CD4-positive, alpha-beta memory T cell (primary cell): Measurements from ENCODE around the gene MAPK8IP3. TPM values are rescaled to one million over a fixed set of nuclear protein-coding genes. Genes with fewer than 3 reads are reported as not detected.
"Not testable (repeated sequence)": the region's sequence is repeated elsewhere in the genome, so short reads cannot be mapped to it uniquely, and the experiment has no call there.

Source experiments
- CTCF ChIA-PET: fragments of 350-600 bp; sonication (Branson Sonifier 250); formaldehyde crosslinking; loops from one replicate; lab custom pipeline; 2021; ENCODE audit warnings: inconsistent platforms; ENCODE audit not compliant: partially characterized antibody; lab: Charles Lee
- POLR2A ChIA-PET: fragments of 350-600 bp; sonication (Branson Sonifier 250); formaldehyde crosslinking; loops from one replicate; lab custom pipeline; 2021; ENCODE audit not compliant: partially characterized antibody; lab: Charles Lee
- DNase-seq, 5 donors: peaks; one replicate each; pipeline versions ENCODE4 v3.0.0 to v3.0.0-alpha.2; 2020 to 2022; ENCODE audit warnings: mixed read lengths in 1 of 5
- H3K27ac ChIP-seq: one replicate; pipeline ENCODE4 v1.7.0; 2013; ENCODE audit warnings: low read depth, low read length
- H3K27me3 ChIP-seq: 2 replicates; pipeline ENCODE4 v1.7.0; 2013; ENCODE audit warnings: mild to moderate bottlenecking, low read length, moderate library complexity; ENCODE audit not compliant: insufficient read depth
- H3K36me3 ChIP-seq: 2 replicates; pipeline ENCODE4 v1.7.0; 2013; ENCODE audit warnings: mild to moderate bottlenecking, low read length, moderate library complexity; ENCODE audit not compliant: insufficient read depth
- H3K4me1 ChIP-seq: 2 replicates; pipeline ENCODE4 v1.7.0; 2013; ENCODE audit warnings: mild to moderate bottlenecking, low read length, moderate library complexity; ENCODE audit not compliant: insufficient read depth
- H3K4me3 ChIP-seq, 2 donors: one replicate each; pipeline ENCODE4 v1.7.0; 2013; ENCODE audit warnings: low read length in 2 of 2, mild to moderate bottlenecking in 1 of 2
- H3K9me3 ChIP-seq, 2 donors: one replicate each; pipeline ENCODE4 v1.7.0; 2013; ENCODE audit warnings: low read length in 2 of 2, control low read depth in 1 of 2; ENCODE audit not compliant: control insufficient read depth in 1 of 2
- H3K27ac Mint-ChIP-seq, 7 donors: one replicate each; pipeline ENCODE4 v1.8.0; 2020 to 2021; ENCODE audit warnings: mixed read lengths in 7 of 7, mild to moderate bottlenecking in 6 of 7, inconsistent platforms in 3 of 7, moderate library complexity in 3 of 7
- H3K27me3 Mint-ChIP-seq, 2 donors: one replicate each; pipeline ENCODE4 v1.8.0; 2020 to 2021; ENCODE audit warnings: mixed read lengths in 2 of 2
- H3K36me3 Mint-ChIP-seq, 2 donors: one replicate each; pipeline ENCODE4 v1.8.0; 2020 to 2021; ENCODE audit warnings: mixed read lengths in 2 of 2, inconsistent platforms in 1 of 2, mild to moderate bottlenecking in 1 of 2
- H3K4me1 Mint-ChIP-seq, 4 donors: one replicate each; pipeline ENCODE4 v1.8.0; 2020 to 2021; ENCODE audit warnings: mixed read lengths in 4 of 4, mild to moderate bottlenecking in 1 of 4
- H3K4me3 Mint-ChIP-seq, 8 donors: one replicate each; pipeline ENCODE4 v1.8.0; 2020 to 2021; ENCODE audit warnings: mixed read lengths in 8 of 8, mild to moderate bottlenecking in 7 of 8, moderate library complexity in 6 of 8, inconsistent platforms in 3 of 8
- H3K9me3 Mint-ChIP-seq, 8 donors: one replicate each; pipeline ENCODE4 v1.8.0; 2020 to 2021; ENCODE audit warnings: mixed read lengths in 8 of 8, mild to moderate bottlenecking in 5 of 8, inconsistent platforms in 3 of 8, moderate library complexity in 1 of 8
- intact Hi-C: fragments of 100-400 bp; cut with micrococcal nuclease; formaldehyde crosslinking; loops from one replicate; pipeline ENCODE4 v1.15.1; 2023
- polyA plus RNA-seq, 2 donors: library from polyadenylated mRNA; unstranded; fragments of 300-500 nt; fragmentation: Illumina TruSeq; gene quantifications; one replicate each; pipeline ENCODE4 v1.2.3, GENCODE V29; 2021
- total RNA-seq, 2 experiments: library from RNA; stranded (reverse); gene quantifications; one replicate each; pipeline ENCODE4 v1.2.3, GENCODE V29; 2021

MAPK8IP3 gene
- total and polyA plus RNA-seq, 4 experiments from 2014 or later = 0.86 to 248 (median 121) TPM

DNA sequence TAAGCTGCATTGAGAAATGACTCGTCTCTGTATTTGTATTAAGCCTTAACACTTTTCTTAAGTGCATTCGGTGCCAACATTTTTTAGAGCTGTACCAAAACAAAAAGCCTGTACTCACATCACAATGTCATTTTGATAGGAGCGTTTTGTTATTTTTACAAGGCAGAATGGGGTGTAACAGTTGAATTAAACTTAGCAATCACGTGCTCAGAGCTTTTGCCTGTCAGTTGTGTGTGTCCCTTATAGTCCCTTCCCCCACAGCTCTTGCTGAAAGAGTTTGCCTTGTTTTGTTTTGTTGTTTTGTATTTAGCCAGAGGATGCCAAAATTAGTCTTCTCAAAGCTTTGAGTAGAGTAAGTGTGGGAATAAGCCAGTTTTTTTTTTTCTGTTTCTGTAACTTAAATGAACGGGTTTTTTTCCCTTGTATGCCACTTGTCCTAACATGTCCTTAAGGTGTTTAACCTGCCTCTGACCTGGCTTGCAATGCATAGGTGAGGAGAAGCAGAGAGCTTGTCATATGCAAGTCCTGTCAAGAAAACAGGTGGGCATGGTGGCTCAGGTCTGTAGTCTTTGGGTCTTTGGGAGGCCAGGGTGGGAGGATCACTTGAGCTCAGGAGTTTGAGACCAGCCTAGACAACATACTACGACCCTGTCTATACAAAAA lies 4.6 kb upstream of the MAPK8IP3 start:
- no peaks in the 10 kb centered on the region for H3K27me3 ChIP-seq
- peaks cover 9% of the 10 kb centered on the region for H3K4me1 ChIP-seq
- no peak overlapping the region for H3K27ac ChIP-seq
- Mint-ChIP-seq H3K36me3 (peaks cover 28 to 45% of the 10 kb centered on the region in 2 donors), H3K27me3 (no peaks in the 10 kb centered on the region), H3K27ac (peak overlapping the region in 2 of 7 donors; percentile 55 to 64), H3K4me3 (no peak overlapping the region), H3K9me3 (no peaks in the 10 kb centered on the region), H3K4me1 (peaks cover 0 to 16% (median 5%) of the 10 kb centered on the region in 4 donors)
- no peaks in the 10 kb centered on the region for H3K9me3 ChIP-seq
- CTCF ChIA-PET = interaction anchor here (1.6 kb wide), 1 partner anchor 10 kb away, joined by 6 read pairs; no protein-coding TSS in a partner anchor
- DNase-seq = no peak
- H3K4me3 ChIP-seq = no peak overlapping the region
- intact Hi-C loops = loop anchor here (10.0 kb wide), 1 partner anchor 207 kb away; the partner anchor contains the start of gene TELO2
- peaks cover 8% of the 10 kb centered on the region for H3K36me3 ChIP-seq
- POLR2A ChIA-PET = interaction anchor here (1.1 to 1.2 kb wide), 2 partner anchors 23 to 392 kb away, joined by 3 to 6 read pairs; partner anchors contain the start of gene JPT2

DNA sequence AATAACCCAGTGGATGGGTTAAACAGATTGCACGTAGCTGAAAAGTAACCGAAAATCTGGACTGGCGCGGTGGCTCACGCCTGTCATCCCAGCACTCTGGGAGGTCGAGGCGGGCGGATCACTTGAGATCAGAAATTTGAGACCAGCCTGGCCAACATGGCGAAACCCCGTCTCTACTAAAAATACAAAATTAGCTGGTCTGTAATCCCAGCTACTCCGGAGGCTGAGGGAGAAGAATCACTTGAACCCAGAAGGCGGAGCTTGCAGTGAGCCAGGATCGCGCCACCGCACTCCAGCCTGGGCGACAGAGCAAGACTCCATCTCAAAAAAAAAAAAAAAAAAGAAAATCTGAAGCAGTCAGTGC lies 689 bp upstream of the MAPK8IP3 start:
- peak overlapping the region; percentile 88 for H3K27ac ChIP-seq
- H3K27me3 Mint-ChIP-seq, DNase-seq, H3K36me3 ChIP-seq, H3K9me3 Mint-ChIP-seq, H3K27me3 ChIP-seq, H3K9me3 ChIP-seq: not testable (repeated sequence)
- peak overlapping the region; percentile 90 to 100 (median 99) for H3K4me3 Mint-ChIP-seq
- POLR2A ChIA-PET = interaction anchor here (0.6 to 4.3 kb wide), 28 partner anchors 7 to 1442 kb away, joined by 3 to 75 read pairs (median 4); partner anchors contain the start of genes CRAMP1, E4F1, EME2 and FAHD1
- peaks cover 16 to 46% (median 29%) of the 10 kb centered on the region in 4 donors for H3K4me1 Mint-ChIP-seq
- H3K27ac Mint-ChIP-seq = peak overlapping the region; percentile 95 to 100 (median 99)
- CTCF ChIA-PET = interaction anchor here (0.6 to 2.1 kb wide), 13 partner anchors 7 to 400 kb away, joined by 3 to 23 read pairs (median 3); partner anchors contain the start of genes JPT2, NUBP2, SPSB3 and UQCC4
- peaks cover 40% of the 10 kb centered on the region for H3K4me1 ChIP-seq
- peak overlapping the region; percentile 68 to 99 for H3K4me3 ChIP-seq
- H3K36me3 Mint-ChIP-seq = peaks cover 11 to 20% of the 10 kb centered on the region in 2 donors
- intact Hi-C loops = loop anchor here (2.0 to 10.0 kb wide), 3 partner anchors 93 to 211 kb away; partner anchors contain the start of genes CRAMP1, IFT140 and TELO2

DNA sequence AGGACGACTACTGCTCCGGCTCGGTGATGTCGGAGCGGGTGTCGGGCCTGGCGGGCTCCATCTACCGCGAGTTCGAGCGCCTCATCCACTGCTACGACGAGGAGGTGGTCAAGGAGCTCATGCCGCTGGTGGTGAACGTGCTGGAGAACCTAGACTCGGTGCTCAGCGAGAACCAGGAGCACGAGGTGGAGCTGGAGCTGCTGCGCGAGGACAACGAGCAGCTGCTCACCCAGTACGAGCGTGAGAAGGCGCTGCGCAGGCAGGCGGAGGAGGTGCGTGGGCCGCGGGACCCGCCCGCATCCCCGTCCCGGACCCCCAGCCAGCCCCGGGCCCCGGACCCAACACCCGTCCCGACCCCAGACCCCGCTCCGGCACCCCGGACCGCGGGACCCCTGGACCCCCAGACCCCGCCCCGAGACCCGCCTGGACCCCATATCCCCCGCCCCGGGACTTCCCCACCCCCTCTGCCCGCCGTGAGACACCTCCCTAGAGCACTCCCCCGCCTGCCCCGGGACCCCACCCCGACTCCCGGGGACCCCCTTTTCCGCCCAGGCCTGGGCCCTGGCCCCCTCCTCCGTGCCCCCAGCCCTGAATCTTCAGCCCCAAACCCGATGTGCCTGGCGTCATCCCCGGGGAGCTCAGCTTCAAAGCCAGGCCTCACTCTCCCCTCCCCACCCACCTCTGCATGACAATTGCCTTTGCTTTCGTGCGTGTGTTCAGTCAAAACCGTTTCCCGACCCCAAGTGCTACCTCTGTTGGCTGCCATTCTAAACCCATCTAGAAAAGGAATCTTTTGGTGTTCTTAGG lies 594 bp downstream of the MAPK8IP3 start:
- peak; percentile 36 to 70 (median 40) for DNase-seq
- no peaks in the 10 kb centered on the region for H3K9me3 Mint-ChIP-seq
- ChIA-PET CTCF (interaction anchor here (0.7 to 2.1 kb wide), 14 partner anchors 9 to 343 kb away, joined by 3 to 23 read pairs (median 4); partner anchors contain the start of genes CRAMP1, IFT140, JPT2 and NUBP2), POLR2A (interaction anchor here (0.7 to 4.3 kb wide), 28 partner anchors 11 to 1069 kb away, joined by 3 to 75 read pairs (median 5); partner anchors contain the start of genes CRAMP1, EME2, FAHD1 and HAGH)
- intact Hi-C loops = loop anchor here (1.0 to 10.0 kb wide), 7 partner anchors 28 to 286 kb away; partner anchors contain the start of genes FAHD1, HAGH, JPT2 and NME3
- H3K27ac Mint-ChIP-seq = peak overlapping the region; percentile 90 to 98 (median 93)
- H3K4me1 Mint-ChIP-seq = peaks cover 17 to 46% (median 31%) of the 10 kb centered on the region in 4 donors
- Histone ChIP-seq H3K27me3 (no peaks in the 10 kb centered on the region), H3K36me3 (no peaks in the 10 kb centered on the region), H3K9me3 (no peaks in the 10 kb centered on the region), H3K27ac (peak overlapping the region; percentile 88), H3K4me3 (peak overlapping the region; percentile 81 to 99), H3K4me1 (peaks cover 40% of the 10 kb centered on the region)
- H3K27me3 Mint-ChIP-seq = no peaks in the 10 kb centered on the region
- H3K4me3 Mint-ChIP-seq = peak overlapping the region; percentile 90 to 100 (median 93)
- H3K36me3 Mint-ChIP-seq = peaks cover 5 to 19% of the 10 kb centered on the region in 2 donors

DNA sequence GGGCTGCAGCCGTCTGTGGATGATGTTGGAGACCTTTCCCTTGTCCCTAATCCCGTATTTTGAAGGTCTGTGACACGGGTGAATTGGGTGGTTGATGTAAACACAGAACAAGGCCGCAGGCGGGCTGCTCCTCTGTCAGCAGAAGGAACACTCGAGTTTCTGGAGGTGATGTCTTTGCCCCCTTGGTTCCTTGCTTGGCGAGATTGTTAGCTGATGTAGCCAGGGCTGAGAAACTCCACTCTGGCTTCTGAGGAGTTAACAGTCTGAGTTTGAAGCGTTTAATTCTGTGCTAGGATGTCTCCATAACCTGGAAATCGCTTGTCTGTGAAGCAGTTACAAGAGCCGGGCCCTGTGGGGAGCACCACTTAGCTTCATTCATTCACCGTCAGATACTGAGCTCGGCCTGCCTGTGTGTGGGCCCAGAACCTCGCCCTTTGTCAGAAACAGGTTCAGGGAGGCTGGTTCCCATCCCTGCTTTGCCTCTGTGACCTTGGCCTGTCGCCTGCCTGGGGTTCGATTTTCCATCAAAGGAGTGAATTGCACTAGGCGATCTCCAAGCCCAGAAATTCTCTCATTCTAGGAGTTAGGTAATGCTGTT lies 1.3 kb downstream of the MAPK8IP3 start:
- Histone ChIP-seq H3K4me1 (peaks cover 40% of the 10 kb centered on the region), H3K36me3 (no peaks in the 10 kb centered on the region), H3K9me3 (no peaks in the 10 kb centered on the region), H3K27me3 (no peaks in the 10 kb centered on the region), H3K27ac (peak overlapping the region; percentile 88), H3K4me3 (peak overlapping the region; percentile 52 to 99)
- peaks cover 18 to 46% (median 31%) of the 10 kb centered on the region in 4 donors for H3K4me1 Mint-ChIP-seq
- H3K36me3 Mint-ChIP-seq = peaks cover under 1 to 16% of the 10 kb centered on the region in 2 donors
- intact Hi-C loops = loop anchor here (2.0 to 10.0 kb wide), 5 partner anchors 64 to 286 kb away; partner anchors contain the start of genes FAHD1, HAGH, NME3 and TELO2
- peak overlapping the region; percentile 69 to 92 (median 88) for H3K4me3 Mint-ChIP-seq
- CTCF ChIA-PET = interaction anchor here (1.3 to 1.5 kb wide), 3 partner anchors 10 to 344 kb away, joined by 4 to 6 read pairs (median 4); no protein-coding TSS in a partner anchor
- H3K27ac Mint-ChIP-seq = peak overlapping the region; percentile 78 to 95 (median 92)
- no peaks in the 10 kb centered on the region for H3K27me3 Mint-ChIP-seq
- no peaks in the 10 kb centered on the region for H3K9me3 Mint-ChIP-seq
- DNase-seq = peak in 2 of 5 donors; percentile 8 to 24
- POLR2A ChIA-PET = interaction anchor here (0.7 to 4.3 kb wide), 8 partner anchors 22 to 398 kb away, joined by 3 to 75 read pairs (median 11); partner anchors contain the start of genes EME2, JPT2, MRPS34 and NME3

DNA sequence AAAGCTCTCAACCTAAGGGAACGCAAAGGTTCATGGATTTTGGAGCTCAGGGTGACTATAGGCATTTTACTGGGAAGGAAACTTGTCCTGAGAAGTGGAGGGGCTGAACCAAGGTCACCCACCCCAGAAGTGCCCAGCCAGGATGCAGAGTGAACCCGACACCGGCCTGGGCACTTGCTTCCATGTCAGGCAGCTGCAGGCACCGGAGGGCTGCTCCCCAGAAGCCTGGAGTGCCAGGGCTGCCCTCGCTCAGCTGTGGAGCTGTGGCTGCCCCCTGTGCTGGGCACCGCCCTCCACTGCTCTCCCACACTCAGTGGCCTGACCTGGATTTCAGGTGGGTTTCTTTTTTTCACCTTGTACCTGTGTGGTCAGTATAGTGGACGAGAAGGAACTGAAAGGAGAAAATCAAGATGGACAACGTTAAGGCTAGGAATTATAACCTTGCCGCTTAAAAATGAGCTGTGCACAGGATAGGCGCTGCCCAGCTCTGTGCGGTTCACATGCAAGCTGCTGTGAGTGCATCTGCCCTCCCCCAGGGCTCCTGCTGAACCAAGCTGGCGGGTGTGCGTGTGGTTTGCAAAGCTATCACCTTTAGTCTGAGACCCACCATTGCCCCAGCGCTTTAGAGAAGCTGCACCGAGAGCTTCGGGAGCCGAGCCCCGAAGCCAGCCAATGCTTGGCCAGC lies 2.2 kb downstream of the MAPK8IP3 start:
- ChIA-PET POLR2A (interaction anchor here (0.6 to 4.3 kb wide), 9 partner anchors 11 to 399 kb away, joined by 3 to 75 read pairs (median 5); partner anchors contain the start of genes EME2, IFT140, JPT2 and MRPS34), CTCF (interaction anchor here (1.3 kb wide), 1 partner anchor 12 kb away, joined by 4 read pairs; no protein-coding TSS in a partner anchor)
- Histone ChIP-seq H3K27ac (no peak overlapping the region), H3K27me3 (no peaks in the 10 kb centered on the region), H3K9me3 (no peaks in the 10 kb centered on the region), H3K4me1 (peaks cover 40% of the 10 kb centered on the region), H3K4me3 (no peak overlapping the region), H3K36me3 (no peaks in the 10 kb centered on the region)
- H3K9me3 Mint-ChIP-seq = no peaks in the 10 kb centered on the region
- intact Hi-C loops = loop anchor here (5.0 to 10.0 kb wide), 2 partner anchors 181 to 213 kb away; partner anchors contain the start of gene TELO2
- H3K4me1 Mint-ChIP-seq = peaks cover 19 to 49% (median 33%) of the 10 kb centered on the region in 4 donors
- no peaks in the 10 kb centered on the region for H3K27me3 Mint-ChIP-seq
- H3K36me3 Mint-ChIP-seq = peaks cover 0 to 13% of the 10 kb centered on the region in 2 donors
- peak overlapping the region in 6 of 7 donors; percentile 56 to 95 (median 90) for H3K27ac Mint-ChIP-seq
- H3K4me3 Mint-ChIP-seq = peak overlapping the region; percentile 69 to 92 (median 88)
- no peak for DNase-seq
